Endothelial cell of umbilical vein (primary cell): ENCODE data around the gene HSDL2. TPM values are rescaled to one million over a fixed set of nuclear protein-coding genes. Genes with fewer than 3 reads are reported as not detected.

Source experiments
- BruUV-seq: library from RNA; stranded (reverse); fragments of 400-500 nt; replicated peaks from 2 replicates; lab custom pipeline; 2021; lab: Mats Ljungman, UMichigan
- CTCF ChIA-PET: fragments of 300-600, 350-600 bp; sonication (Branson Sonifier 250); formaldehyde crosslinking; loops from one replicate; lab custom pipeline; 2021; ENCODE audit warnings: antibody characterized with exemption, inconsistent platforms; lab: Charles Lee
- POLR2A ChIA-PET: fragments of 300-600, 350-600 bp; sonication (Branson Sonifier 250); formaldehyde crosslinking; loops from one replicate; lab custom pipeline; 2021; ENCODE audit warnings: antibody characterized with exemption, inconsistent platforms; lab: Charles Lee
- DNase-seq: peaks from one replicate; pipeline ENCODE4 v3.0.0-alpha.2; 2011; ENCODE audit warnings: low read depth, low spot score
- FAIRE-seq: peaks from 2 replicates; lab custom pipeline; 2011; peaks lifted over from hg19 to GRCh38; lab: Jason Lieb, UNC
- H2AFZ ChIP-seq: 2 replicates; pipeline ENCODE4 v1.6.0; 2012; ENCODE audit warnings: low read depth, low read length, control low read depth, inconsistent platforms
- H3K27ac ChIP-seq: 2 replicates; pipeline ENCODE4 v1.5.1; 2011; ENCODE audit warnings: low read depth, mild to moderate bottlenecking, control low read depth, low read length, moderate library complexity; ENCODE audit not compliant: insufficient read depth
- H3K27me3 ChIP-seq, 2 experiments: 2 replicates each; pipeline versions ENCODE4 v1.6.0 to v1.6.1; 2011; ENCODE audit warnings: low read length in 2 of 2, mixed read lengths in 1 of 2; ENCODE audit not compliant: control insufficient read depth in 2 of 2, insufficient read depth in 2 of 2
- H3K36me3 ChIP-seq, 2 experiments: 2 replicates in 1 of 2; 3 replicates in 1 of 2; pipeline ENCODE4 v1.5.1; 2011; ENCODE audit warnings: low read length in 2 of 2, mild to moderate bottlenecking in 1 of 2, moderate library complexity in 1 of 2; ENCODE audit not compliant: control insufficient read depth in 2 of 2, insufficient read depth in 2 of 2; ENCODE audit errors: extremely low read depth in 1 of 2
- H3K4me1 ChIP-seq: 3 replicates; pipeline ENCODE4 v1.5.1; 2011; ENCODE audit warnings: mild to moderate bottlenecking, low read length; ENCODE audit not compliant: control insufficient read depth, insufficient read depth; ENCODE audit errors: extremely low read depth
- H3K4me2 ChIP-seq: 2 replicates; pipeline ENCODE4 v1.6.1; 2011; ENCODE audit warnings: low read length, control low read depth, mixed read lengths; ENCODE audit not compliant: insufficient read depth
- H3K4me3 ChIP-seq, 3 experiments: fragments of 200-600 bp in 1 of 3; sonication (generic), shearing (Covaris generic) in 1 of 3; replicated peaks in 1 of 3; 2 replicates each; pipeline ENCODE4 v1.5.1; 2011 to 2016; ENCODE audit warnings: control low read depth in 3 of 3, low read length in 3 of 3, mild to moderate bottlenecking in 2 of 3, inconsistent platforms in 1 of 3, low read depth in 1 of 3, moderate library complexity in 1 of 3; ENCODE audit not compliant: insufficient read depth in 1 of 3
- H3K79me2 ChIP-seq: 2 replicates; pipeline ENCODE4 v1.6.0; 2012; ENCODE audit warnings: low read length, inconsistent platforms; ENCODE audit not compliant: control insufficient read depth, insufficient read depth
- H3K9ac ChIP-seq: replicated peaks from 2 replicates; pipeline ENCODE3; 2011; ENCODE audit warnings: low read length, control low read depth; ENCODE audit not compliant: insufficient read depth; ENCODE audit errors: extremely low read depth
- H3K9me1 ChIP-seq: replicated peaks from 3 replicates; pipeline ENCODE4 v1.6.0; 2011; ENCODE audit warnings: mild to moderate bottlenecking, low read length; ENCODE audit not compliant: control insufficient read depth, insufficient read depth; ENCODE audit errors: extremely low read depth
- H3K9me3 ChIP-seq: replicated peaks from 2 replicates; pipeline ENCODE4 v1.5.1; 2012; ENCODE audit warnings: low read length, inconsistent platforms; ENCODE audit not compliant: control insufficient read depth, insufficient read depth
- H4K20me1 ChIP-seq: replicated peaks from 2 replicates; pipeline ENCODE3; 2011; ENCODE audit warnings: mild to moderate bottlenecking, low read length; ENCODE audit not compliant: control insufficient read depth, insufficient read depth; ENCODE audit errors: extremely low read depth
- CTCF ChIP-seq, 2 donors: IDR thresholded peaks; 1 replicate in 1 of 2; 2 replicates in 1 of 2; pipeline ENCODE4 v1.5.1; 2011; ENCODE audit warnings: low read length in 2 of 2, mild to moderate bottlenecking in 2 of 2, moderate library complexity in 2 of 2, control low read depth in 1 of 2, inconsistent platforms in 1 of 2, low read depth in 1 of 2; ENCODE audit not compliant: insufficient read depth in 1 of 2; ENCODE audit errors: extremely low read depth in 1 of 2
- EZH2 ChIP-seq: IDR thresholded peaks from 2 replicates; pipeline ENCODE4 v1.6.1; 2012; ENCODE audit warnings: borderline replicate concordance, low read depth, mild to moderate bottlenecking, moderate library complexity, low read length, inconsistent platforms; ENCODE audit not compliant: severe bottlenecking
- FOS ChIP-seq: IDR thresholded peaks from 2 replicates; pipeline ENCODE4 v1.6.1; 2011; ENCODE audit warnings: mild to moderate bottlenecking, low read length, moderate library complexity, borderline replicate concordance; ENCODE audit not compliant: insufficient read depth
- GATA2 ChIP-seq: IDR thresholded peaks from 2 replicates; pipeline ENCODE4 v1.7.0; 2011; ENCODE audit warnings: low read depth, mild to moderate bottlenecking, moderate library complexity, mixed read lengths, low read length; ENCODE audit not compliant: insufficient read length, insufficient read depth
- JUN ChIP-seq: IDR thresholded peaks from 2 replicates; pipeline ENCODE4 v1.6.1; 2011; ENCODE audit warnings: borderline replicate concordance, low read depth; ENCODE audit not compliant: insufficient read length, insufficient read depth
- MAX ChIP-seq: IDR thresholded peaks from 2 replicates; pipeline ENCODE4 v1.6.1; 2011; ENCODE audit not compliant: insufficient read depth, insufficient read length
- MYC ChIP-seq: IDR thresholded peaks from one replicate; pipeline ENCODE4 v1.6.1; 2011; ENCODE audit warnings: mild to moderate bottlenecking, low read depth, low read length
- POLR2A ChIP-seq: IDR thresholded peaks from 2 replicates; pipeline ENCODE4 v1.6.1; 2012; ENCODE audit warnings: low read depth, mild to moderate bottlenecking, control low read depth, low read length
- POLR2AphosphoS5 ChIP-seq: IDR thresholded peaks from 2 replicates; pipeline ENCODE4 v1.6.1; 2012; ENCODE audit warnings: low read depth, mild to moderate bottlenecking, control low read depth, low read length, moderate library complexity; ENCODE audit not compliant: insufficient read depth
- dilution Hi-C: fragments of 300-500 bp; cut with MboI; formaldehyde crosslinking; loops from one replicate; pipeline ENCODE4 v1.15.0; 2019; ENCODE audit warnings: low sequenced_read_pairs; ENCODE audit not compliant: extremely low pct_ligation_motif_present
- intact Hi-C: fragments of 100-400 bp; cut with micrococcal nuclease; formaldehyde crosslinking; loops from one replicate; pipeline ENCODE4 v1.10.0; 2022
- polyA plus RNA-seq, 4 experiments: library from polyadenylated mRNA; depleted of rRNA in 3 of 4; stranded (reverse) in 3 of 4; unstranded in 1 of 4; fragments of >200 nt; gene quantifications; 2 replicates each; pipeline versions ENCODE4 v1.2.1 to v1.2.3, GENCODE V29; 2011 to 2012; ENCODE audit warnings: missing spikeins in 1 of 4
- total RNA-seq: library from RNA; stranded (reverse); gene quantifications from 2 replicates; pipeline ENCODE4 v1.2.3, GENCODE V29; 2021

Gene HSDL2
- total and polyA plus RNA-seq, 2 donors (not counting 3 experiments of a cell fraction or from before 2014, with no cell fraction given), result 5.6 to 22.1 TPM

DNA sequence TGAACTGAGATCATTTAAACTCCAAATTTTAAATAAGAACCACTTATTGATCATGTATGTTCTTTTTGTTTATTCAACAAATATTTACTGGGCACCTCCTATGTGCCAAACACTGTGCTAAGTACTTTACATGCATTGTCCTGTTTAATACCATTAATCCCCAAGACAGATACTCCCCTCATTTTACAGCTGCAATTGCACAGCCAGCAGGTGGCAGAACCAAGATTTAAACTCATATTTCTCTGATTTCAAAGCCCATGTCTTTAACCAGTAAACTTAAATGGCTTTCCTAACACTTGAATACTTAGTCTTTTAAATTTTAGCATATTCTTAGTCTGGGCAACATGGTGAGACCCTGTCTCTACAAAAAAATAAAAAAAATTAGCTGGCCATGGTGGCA lies 63.3 kb downstream of the HSDL2 start:
- CTCF ChIA-PET, result interaction anchor here (0.6 to 3.7 kb wide), 16 partner anchors 8 to 462 kb away, joined by 3 to 13 read pairs (median 6); partner anchors contain the start of gene INIP
- Histone ChIP-seq H3K9me3 (no peaks in the 10 kb centered on the region), H3K9me1 (no peaks in the 10 kb centered on the region), H4K20me1 (no peaks in the 10 kb centered on the region), H2AFZ (no peak overlapping the region), H3K79me2 (no peaks in the 10 kb centered on the region), H3K36me3 (no peaks in the 10 kb centered on the region), H3K27ac (no peak overlapping the region), H3K9ac (no peak overlapping the region), H3K27me3 (no peaks in the 10 kb centered on the region), H3K4me1 (no peaks in the 10 kb centered on the region), H3K4me2 (no peak overlapping the region), H3K4me3 (no peak overlapping the region)
- intact Hi-C loops, result loop anchor here (1.0 to 2.0 kb wide), 4 partner anchors 222 to 375 kb away; no protein-coding TSS in a partner anchor
- POLR2A ChIA-PET, result no interaction called here
- peak; percentile 39 for DNase-seq
- BruUV-seq, result no TSS peak
- TF ChIP-seq MYC (no peak), CTCF (IDR thresholded peaks at IDR 0.05; ENCODE audit: extremely low read depth in 1 of 2, insufficient read depth in 1 of 2, low read depth in 1 of 2, low read length in 2 of 2) (peak; percentile 26 to 32), JUN (no peak)
- dilution Hi-C loops, result no loop called here
- FAIRE-seq, result peak; percentile 33

DNA sequence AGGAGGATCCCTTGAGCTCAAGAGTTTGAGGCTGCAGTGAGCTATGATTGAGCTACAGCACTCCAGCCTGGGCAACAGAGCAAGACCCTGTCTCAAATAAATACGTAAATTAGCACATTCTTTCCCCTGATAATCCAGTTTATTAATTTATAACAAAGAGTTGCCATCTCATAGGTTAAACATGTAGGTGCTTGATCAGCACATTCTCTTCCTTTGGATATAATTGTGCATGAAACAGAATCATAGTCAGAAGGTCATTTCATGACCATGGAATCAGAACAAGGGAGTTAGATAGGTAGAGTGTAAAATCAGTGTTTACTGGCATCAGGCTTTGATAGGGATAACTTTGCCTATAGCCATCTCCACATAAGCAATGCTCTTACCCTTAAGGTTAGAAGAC lies 63.7 kb downstream of the HSDL2 start:
- H3K79me2 ChIP-seq, result no peaks in the 10 kb centered on the region
- intact Hi-C loops (loop anchor here (1.0 to 2.0 kb wide), 4 partner anchors 222 to 375 kb away; no protein-coding TSS in a partner anchor), dilution Hi-C loops (no loop called here)
- no peaks in the 10 kb centered on the region for H3K4me1 ChIP-seq
- no peaks in the 10 kb centered on the region for H4K20me1 ChIP-seq
- FAIRE-seq, result no peak
- H3K9me1 ChIP-seq, result no peaks in the 10 kb centered on the region
- no peak overlapping the region for H3K4me2 ChIP-seq
- H2AFZ ChIP-seq, result no peak overlapping the region
- TF ChIP-seq EZH2, result no peak
- no peak for TF ChIP-seq MAX
- TF ChIP-seq POLR2AphosphoS5, result no peak
- no peak for TF ChIP-seq JUN
- TF ChIP-seq MYC, result no peak
- TF ChIP-seq GATA2, result no peak
- TF ChIP-seq CTCF (IDR thresholded peaks at IDR 0.05; ENCODE audit: extremely low read depth in 1 of 2, insufficient read depth in 1 of 2, low read depth in 1 of 2, low read length in 2 of 2), result no peak
- no peak for TF ChIP-seq POLR2A
- no peak for TF ChIP-seq FOS
- ChIA-PET CTCF (interaction anchor here (0.6 to 3.7 kb wide), 14 partner anchors 9 to 462 kb away, joined by 3 to 13 read pairs (median 8); partner anchors contain the start of gene INIP), POLR2A (no interaction called here)
- no peak overlapping the region for H3K27ac ChIP-seq
- no peaks in the 10 kb centered on the region for H3K36me3 ChIP-seq
- no peaks in the 10 kb centered on the region for H3K9me3 ChIP-seq
- no peak for DNase-seq
- H3K9ac ChIP-seq, result no peak overlapping the region
- no peak overlapping the region for H3K4me3 ChIP-seq
- no TSS peak for BruUV-seq
- H3K27me3 ChIP-seq, result no peaks in the 10 kb centered on the region
